SH-SY5Y (cell line): ENCODE results near the gene ZNF107.

ENCODE experiments used
- GATA2 ChIP-seq: IDR thresholded peaks from 2 replicates; pipeline ENCODE4 v1.6.1; 2011; ENCODE audit warnings: mild to moderate bottlenecking, low read depth, low read length
- GATA3 ChIP-seq: IDR thresholded peaks from 2 replicates; pipeline ENCODE4 v1.6.1; 2011; ENCODE audit warnings: low read depth, mild to moderate bottlenecking, low read length, moderate library complexity

ZNF107 gene

DNA sequence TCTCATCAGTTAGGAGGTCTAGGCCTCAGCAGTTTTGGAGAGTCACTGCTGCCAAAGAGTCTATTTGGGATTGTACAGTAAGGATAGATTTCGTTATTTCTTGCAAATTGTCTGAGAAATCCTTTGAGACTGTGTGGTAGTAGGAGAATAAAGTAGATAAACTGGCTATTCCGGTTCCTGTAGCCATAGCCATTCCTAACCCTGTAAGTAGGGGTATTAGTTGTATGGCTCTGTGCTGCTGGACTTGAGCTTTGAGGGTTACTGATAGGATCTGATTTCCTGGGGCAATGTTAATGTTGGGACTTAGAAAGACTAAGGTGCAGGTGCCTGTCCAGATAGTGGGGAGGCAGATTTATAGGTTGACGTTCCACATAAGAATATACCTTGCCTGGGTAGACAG is 92.2 kb downstream of the ZNF107 start:
- TF ChIP-seq GATA3 (no peak), GATA2 (no peak)
